ENCODE data around the gene ZBTB24. TPM values are rescaled to one million over a fixed set of nuclear protein-coding genes. Genes with fewer than 3 reads are reported as not detected.

ZBTB24 gene
- polyA plus RNA-seq, 3 donors = 3.1 to 4.7 (median 3.4) TPM

GRCh38 chr6:109471105-109471810 is 11.8 kb downstream of the ZBTB24 start:
- peaks cover 9% of the 10 kb centered on the region for H3K4me1 Mint-ChIP-seq

GRCh38 chr6:109469591-109470189 is 13.3 kb downstream of the ZBTB24 start:
- intact Hi-C loops (cut with micrococcal nuclease) = no loop called here
- no peak for TF ChIP-seq CTCF (IDR thresholded peaks at IDR 0.05)
- WGBS (ENCODE audit: insufficient coverage) = 91% methylated on average over 3 of the region's 5 CpGs
- Histone ChIP-seq H3K27ac (ENCODE audit: low read depth in 1 of 2, low read length in 2 of 2) (no peak overlapping the region), H2AFZ (ENCODE audit: insufficient read depth, low read depth, low read length, poor library complexity, severe bottlenecking) (no peak overlapping the region), H3K4me3 (replicated peaks in 1 of 3; ENCODE audit: low read depth in 2 of 3, low read length in 3 of 3) (no peak overlapping the region), H3K4me2 (replicated peaks; ENCODE audit: extremely low read depth, low read length, poor library complexity, severe bottlenecking) (no peak overlapping the region), H3K79me2 (ENCODE audit: insufficient read depth, low read length) (peaks cover 4% of the 10 kb centered on the region), H3K4me1 (ENCODE audit: control insufficient read depth in 1 of 2, insufficient read depth in 2 of 2, low read length in 2 of 2) (no peaks in the 10 kb centered on the region), H3K9ac (ENCODE audit: insufficient read depth, low read length, poor library complexity, severe bottlenecking) (no peak overlapping the region), H3K36me3 (replicated peaks in 1 of 2; ENCODE audit: control insufficient read depth in 1 of 2, insufficient read depth in 2 of 2, low read length in 2 of 2) (peaks cover 90 to 100% of the 10 kb centered on the region in 2 donors), H4K20me1 (ENCODE audit: insufficient read depth, low read length) (peaks cover 12% of the 10 kb centered on the region), H3K27me3 (ENCODE audit: control insufficient read depth in 2 of 2, insufficient read depth in 2 of 2, low read length in 2 of 2) (no peaks in the 10 kb centered on the region), H3K9me3 (replicated peaks in 1 of 2; ENCODE audit: control insufficient read depth in 1 of 2, insufficient read depth in 1 of 2, low read length in 2 of 2) (no peaks in the 10 kb centered on the region)
- H3K4me3 Mint-ChIP-seq = no peak overlapping the region
- peaks cover 9% of the 10 kb centered on the region for H3K4me1 Mint-ChIP-seq
- peak overlapping the region in 2 of 7 donors; percentile 34 to 57 for H3K27ac Mint-ChIP-seq
- no peak for DNase-seq
- H3K36me3 Mint-ChIP-seq = peaks cover 93 to 98% of the 10 kb centered on the region in 2 donors
- peaks cover 0 to 2% (median 0%) of the 10 kb centered on the region in 3 donors for H3K27me3 Mint-ChIP-seq (ENCODE audit: low read depth in 3 of 3)
- no peaks in the 10 kb centered on the region for H3K9me3 Mint-ChIP-seq

More at GRCh38 chr6:109471105-109471810, 11.8 kb downstream of the ZBTB24 start:
- Mint-ChIP-seq H3K9me3 (no peaks in the 10 kb centered on the region), H3K36me3 (peaks cover 94 to 99% of the 10 kb centered on the region in 2 donors), H3K4me3 (no peak overlapping the region), H3K27ac (peak overlapping the region in 1 of 7 donors; percentile 27), H3K27me3 (ENCODE audit: low read depth in 3 of 3) (peaks cover 0 to 2% (median 0%) of the 10 kb centered on the region in 3 donors)
- no peak for DNase-seq
- Histone ChIP-seq H3K9me3 (replicated peaks in 1 of 2; ENCODE audit: control insufficient read depth in 1 of 2, insufficient read depth in 1 of 2, low read length in 2 of 2) (no peaks in the 10 kb centered on the region), H4K20me1 (ENCODE audit: insufficient read depth, low read length) (peaks cover 13% of the 10 kb centered on the region), H3K27ac (ENCODE audit: low read depth in 1 of 2, low read length in 2 of 2) (no peak overlapping the region), H3K4me2 (replicated peaks; ENCODE audit: extremely low read depth, low read length, poor library complexity, severe bottlenecking) (no peak overlapping the region), H3K36me3 (replicated peaks in 1 of 2; ENCODE audit: control insufficient read depth in 1 of 2, insufficient read depth in 2 of 2, low read length in 2 of 2) (peaks cover 83 to 100% of the 10 kb centered on the region in 2 donors), H3K4me1 (ENCODE audit: control insufficient read depth in 1 of 2, insufficient read depth in 2 of 2, low read length in 2 of 2) (no peaks in the 10 kb centered on the region), H3K79me2 (ENCODE audit: insufficient read depth, low read length) (peaks cover 4% of the 10 kb centered on the region), H3K4me3 (replicated peaks in 1 of 3; ENCODE audit: low read depth in 2 of 3, low read length in 3 of 3) (no peak overlapping the region), H2AFZ (ENCODE audit: insufficient read depth, low read depth, low read length, poor library complexity, severe bottlenecking) (no peak overlapping the region), H3K9ac (ENCODE audit: insufficient read depth, low read length, poor library complexity, severe bottlenecking) (no peak overlapping the region), H3K27me3 (ENCODE audit: control insufficient read depth in 2 of 2, insufficient read depth in 2 of 2, low read length in 2 of 2) (no peaks in the 10 kb centered on the region)
- intact Hi-C loops (cut with micrococcal nuclease) = no loop called here
- no peak for TF ChIP-seq CTCF (IDR thresholded peaks at IDR 0.05)
- 100% methylated on average over 5 of the region's 5 CpGs for WGBS (ENCODE audit: insufficient coverage)
